Measurements from ENCODE around the gene UBC. TPM values are rescaled to one million over a fixed set of nuclear protein-coding genes. Genes with fewer than 3 reads are reported as not detected.

UBC gene
- total and polyA plus RNA-seq, 9 of the 15 experiments (the other 6 are each of a cell fraction or from before 2014, with no cell fraction given), result 533 to 1,153 (median 813) TPM

DNA sequence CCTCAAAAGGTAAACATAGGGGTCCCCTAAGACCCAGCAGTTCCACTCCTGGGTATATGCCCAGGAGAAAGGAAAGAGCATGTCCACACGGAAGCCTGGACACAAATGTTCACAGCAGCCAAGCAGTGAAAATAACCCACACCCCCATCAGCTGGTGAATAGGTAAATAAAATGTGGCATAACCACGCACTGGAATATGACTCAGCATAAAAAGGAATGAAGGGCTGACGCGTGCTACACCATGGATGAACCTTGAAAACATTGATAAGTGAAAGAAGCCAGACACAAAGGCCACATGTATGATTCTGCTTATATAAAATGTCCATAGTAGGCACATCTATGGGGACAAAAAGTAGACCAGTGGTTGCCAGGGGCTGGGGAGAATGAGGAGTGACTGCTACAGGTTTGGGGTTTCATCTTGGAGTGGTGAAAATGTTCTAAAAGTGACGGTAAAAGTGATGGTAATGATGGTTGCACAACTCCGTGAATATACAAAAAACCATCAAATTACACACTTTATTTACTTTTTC, 47.0 kb downstream of the UBC start (continued):
- no peak for TF ChIP-seq ASH1L (IDR thresholded peaks at IDR 0.05; ENCODE audit: borderline replicate concordance, low read depth, partially characterized antibody)
- TF ChIP-seq, protein P1, sequence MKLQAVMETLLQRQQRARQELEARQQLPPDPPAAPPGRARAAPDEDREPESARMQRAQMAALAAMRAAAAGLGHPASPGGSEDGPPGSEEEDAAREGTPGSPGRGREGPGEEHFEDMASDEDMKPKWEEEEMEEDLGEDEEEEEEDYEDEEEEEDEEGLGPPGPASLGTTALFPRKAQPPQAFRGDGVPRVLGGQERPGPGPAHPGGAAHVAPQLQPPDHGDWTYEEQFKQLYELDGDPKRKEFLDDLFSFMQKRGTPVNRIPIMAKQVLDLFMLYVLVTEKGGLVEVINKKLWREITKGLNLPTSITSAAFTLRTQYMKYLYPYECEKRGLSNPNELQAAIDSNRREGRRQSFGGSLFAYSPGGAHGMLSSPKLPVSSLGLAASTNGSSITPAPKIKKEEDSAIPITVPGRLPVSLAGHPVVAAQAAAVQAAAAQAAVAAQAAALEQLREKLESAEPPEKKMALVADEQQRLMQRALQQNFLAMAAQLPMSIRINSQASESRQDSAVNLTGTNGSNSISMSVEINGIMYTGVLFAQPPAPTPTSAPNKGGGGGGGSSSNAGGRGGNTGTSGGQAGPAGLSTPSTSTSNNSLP (IDR thresholded peaks at IDR 0.05; ENCODE audit: borderline replicate concordance, low read depth, low read length), result 0 out of 2 replicates have a peak, but pooled peaks have one; percentile 16
- no peak for TF ChIP-seq CBX5 (IDR thresholded peaks at IDR 0.05; ENCODE audit: borderline replicate concordance, low read depth)
- TF ChIP-seq MTF1 (CRISPR knock-in tag; IDR thresholded peaks at IDR 0.05; ENCODE audit: borderline replicate concordance), result peak; percentile 55; the same call in 1 of the 2 replicates
- no peak for TF ChIP-seq E2F3 (CRISPR knock-in tag; IDR thresholded peaks at IDR 0.05)
- TF ChIP-seq USF2 (CRISPR knock-in tag; IDR thresholded peaks at IDR 0.05), result no peak
- no peak for TF ChIP-seq POLR2B (IDR thresholded peaks at IDR 0.05; ENCODE audit: low read depth, partially characterized antibody)
- TF ChIP-seq BRCA1 (IDR thresholded peaks at IDR 0.05), result no peak
- TF ChIP-seq BRCA1 (CRISPR knock-in tag; IDR thresholded peaks at IDR 0.05), result no peak
- TF ChIP-seq, protein P2, sequence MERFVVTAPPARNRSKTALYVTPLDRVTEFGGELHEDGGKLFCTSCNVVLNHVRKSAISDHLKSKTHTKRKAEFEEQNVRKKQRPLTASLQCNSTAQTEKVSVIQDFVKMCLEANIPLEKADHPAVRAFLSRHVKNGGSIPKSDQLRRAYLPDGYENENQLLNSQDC (CRISPR knock-in tag; IDR thresholded peaks at IDR 0.05), result no peak
- no peak for TF ChIP-seq NCOA4 (IDR thresholded peaks at IDR 0.05; ENCODE audit: partially characterized antibody)
- no peak for TF ChIP-seq E2F4 (CRISPR knock-in tag; IDR thresholded peaks at IDR 0.05; ENCODE audit: low read depth)
- TF ChIP-seq, protein P3, sequence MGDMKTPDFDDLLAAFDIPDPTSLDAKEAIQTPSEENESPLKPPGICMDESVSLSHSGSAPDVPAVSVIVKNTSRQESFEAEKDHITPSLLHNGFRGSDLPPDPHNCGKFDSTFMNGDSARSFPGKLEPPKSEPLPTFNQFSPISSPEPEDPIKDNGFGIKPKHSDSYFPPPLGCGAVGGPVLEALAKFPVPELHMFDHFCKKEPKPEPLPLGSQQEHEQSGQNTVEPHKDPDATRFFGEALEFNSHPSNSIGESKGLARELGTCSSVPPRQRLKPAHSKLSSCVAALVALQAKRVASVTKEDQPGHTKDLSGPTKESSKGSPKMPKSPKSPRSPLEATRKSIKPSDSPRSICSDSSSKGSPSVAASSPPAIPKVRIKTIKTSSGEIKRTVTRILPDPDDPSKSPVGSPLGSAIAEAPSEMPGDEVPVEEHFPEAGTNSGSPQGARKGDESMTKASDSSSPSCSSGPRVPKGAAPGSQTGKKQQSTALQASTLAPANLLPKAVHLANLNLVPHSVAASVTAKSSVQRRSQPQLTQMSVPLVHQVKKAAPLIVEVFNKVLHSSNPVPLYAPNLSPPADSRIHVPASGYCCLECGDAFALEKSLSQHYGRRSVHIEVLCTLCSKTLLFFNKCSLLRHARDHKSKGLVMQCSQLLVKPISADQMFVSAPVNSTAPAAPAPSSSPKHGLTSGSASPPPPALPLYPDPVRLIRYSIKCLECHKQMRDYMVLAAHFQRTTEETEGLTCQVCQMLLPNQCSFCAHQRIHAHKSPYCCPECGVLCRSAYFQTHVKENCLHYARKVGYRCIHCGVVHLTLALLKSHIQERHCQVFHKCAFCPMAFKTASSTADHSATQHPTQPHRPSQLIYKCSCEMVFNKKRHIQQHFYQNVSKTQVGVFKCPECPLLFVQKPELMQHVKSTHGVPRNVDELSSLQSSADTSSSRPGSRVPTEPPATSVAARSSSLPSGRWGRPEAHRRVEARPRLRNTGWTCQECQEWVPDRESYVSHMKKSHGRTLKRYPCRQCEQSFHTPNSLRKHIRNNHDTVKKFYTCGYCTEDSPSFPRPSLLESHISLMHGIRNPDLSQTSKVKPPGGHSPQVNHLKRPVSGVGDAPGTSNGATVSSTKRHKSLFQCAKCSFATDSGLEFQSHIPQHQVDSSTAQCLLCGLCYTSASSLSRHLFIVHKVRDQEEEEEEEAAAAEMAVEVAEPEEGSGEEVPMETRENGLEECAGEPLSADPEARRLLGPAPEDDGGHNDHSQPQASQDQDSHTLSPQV (IDR thresholded peaks at IDR 0.05), result peak; percentile 98
- TF ChIP-seq ZNF174 (CRISPR knock-in tag; IDR thresholded peaks at IDR 0.05), result no peak
- TF ChIP-seq NR4A1 (CRISPR knock-in tag; IDR thresholded peaks at IDR 0.05), result no peak
- TF ChIP-seq NR4A1 (tag; IDR thresholded peaks at IDR 0.05), result peak; percentile 85
- TF ChIP-seq FOSL1 (tag; conservative IDR thresholded peaks at IDR 0.05), result peak; percentile 56; the same call in 1 of the 2 replicates
- TF ChIP-seq ELF4 (CRISPR knock-in tag; IDR thresholded peaks at IDR 0.05), result 0 out of 2 replicates have a peak, but pooled peaks have one; percentile 15

Measured in K562 (cell line).